HEK293 (cell line): ENCODE results near the gene PDLIM7.

ENCODE experiments used
- CTCF ChIP-seq: fragments of 450-650 bp; formaldehyde crosslinking; IDR thresholded peaks from 2 replicates; pipeline ENCODE4 v1.5.1; 2016; ENCODE audit warnings: missing biosample characterization, missing genetic modification characterization
- MZF1 ChIP-seq: fragments of 450-650 bp; formaldehyde crosslinking; IDR thresholded peaks from 2 replicates; pipeline ENCODE4 v1.5.1; 2017; ENCODE audit warnings: missing biosample characterization, missing genetic modification characterization, borderline replicate concordance
- PRDM4 ChIP-seq: fragments of 450-650 bp; formaldehyde crosslinking; IDR thresholded peaks from 2 replicates; pipeline ENCODE4 v1.5.1; 2017; ENCODE audit warnings: missing biosample characterization, missing genetic modification characterization
- REST ChIP-seq: fragments of 450-650 bp; formaldehyde crosslinking; IDR thresholded peaks from 2 replicates; pipeline ENCODE4 v1.5.1; 2016; ENCODE audit warnings: missing biosample characterization, missing genetic modification characterization
- TRIM28 ChIP-seq: IDR thresholded peaks from 2 replicates; pipeline ENCODE4 v1.6.1; 2011; ENCODE audit warnings: low read length, control low read depth, borderline replicate concordance
- ZBTB21 ChIP-seq: fragments of 450-650 bp; formaldehyde crosslinking; IDR thresholded peaks from 2 replicates; pipeline ENCODE4 v1.5.1; 2017; ENCODE audit warnings: missing biosample characterization, missing genetic modification characterization
- ZNF121 ChIP-seq: fragments of 450-650 bp; formaldehyde crosslinking; IDR thresholded peaks from 2 replicates; pipeline ENCODE4 v1.5.1; 2016; ENCODE audit warnings: missing biosample characterization, missing genetic modification characterization
- ZNF274 ChIP-seq, 2 experiments: fragments of 200-500 bp in 1 of 2; fragments of 450-650 bp in 1 of 2; sonication (Bioruptor generic) in 1 of 2; formaldehyde crosslinking in 1 of 2; IDR thresholded peaks; 2 replicates each; pipeline versions ENCODE4 v1.5.1 to v1.6.1; 2014 to 2016; ENCODE audit warnings: borderline replicate concordance in 1 of 2, inconsistent platforms in 1 of 2, low read length in 1 of 2, missing biosample characterization in 1 of 2, missing genetic modification characterization in 1 of 2
- ZNF792 ChIP-seq: fragments of 450-650 bp; formaldehyde crosslinking; IDR thresholded peaks from 2 replicates; pipeline ENCODE4 v1.5.1; 2016; ENCODE audit warnings: missing biosample characterization, missing genetic modification characterization

- TF ChIP-seq REST (no peak), CTCF (no peak), ZBTB21 (tag by site-specific recombination) (no peak), ZNF792 (tag by site-specific recombination) (no peak), ZNF121 (tag by site-specific recombination) (no peak), PRDM4 (tag by site-specific recombination) (no peak), TRIM28 (no peak), MZF1 (tag by site-specific recombination) (no peak), ZNF274 (IDR thresholded peaks at IDR 0.05; ENCODE audit: low read length) (no peak), ZNF274 (tag by site-specific recombination; IDR thresholded peaks at IDR 0.05; ENCODE audit: borderline replicate concordance) (no peak)
These were observed 5.5 kb upstream of the PDLIM7 start for GRCh38 chr5:177502886-177503285.
